HepG2 (cell line): ENCODE measurements around the gene RHOBTB3. TPM values are rescaled to one million over a fixed set of nuclear protein-coding genes. Genes with fewer than 3 reads are reported as not detected.

Experiments
- FOXP1 ChIP-seq, 2 experiments: fragments of 450-650 bp in 1 of 2; IDR thresholded peaks; 2 replicates each; pipeline ENCODE4 v1.6.1; 2017 to 2018; ENCODE audit warnings: antibody characterized with exemption in 1 of 2
- MBNL3 ChIP-seq: fragments of 250-450 bp; sonication (Bioruptor Pico); conservative IDR thresholded peaks from 2 replicates; pipeline ENCODE4 v1.8.0; 2022; ENCODE audit warnings: mild to moderate bottlenecking, inconsistent platforms
- MED13 ChIP-seq: sonication (generic); formaldehyde crosslinking; IDR thresholded peaks from 2 replicates; pipeline ENCODE4 v1.5.0; 2020; ENCODE audit warnings: missing genetic modification reagents
- MED8 ChIP-seq: sonication (generic); formaldehyde crosslinking; IDR thresholded peaks from 2 replicates; pipeline ENCODE4 v1.8.1; 2023; ENCODE audit warnings: mild to moderate bottlenecking, missing genetic modification reagents; ENCODE audit not compliant: insufficient replicate concordance
- NFAT5 ChIP-seq: sonication (generic); formaldehyde crosslinking; IDR thresholded peaks from 2 replicates; pipeline ENCODE4 v1.4.0; 2020; ENCODE audit warnings: missing genetic modification reagents
- TEAD2 ChIP-seq: sonication (generic); formaldehyde crosslinking; IDR thresholded peaks from 2 replicates; pipeline ENCODE4 v1.9.0; 2021; ENCODE audit warnings: missing genetic modification reagents
- THAP11 ChIP-seq: IDR thresholded peaks from 2 replicates; pipeline ENCODE4 v1.6.1; 2016; ENCODE audit warnings: missing biosample characterization, missing genetic modification reagents
- TP53 ChIP-seq: sonication (generic); formaldehyde crosslinking; conservative IDR thresholded peaks from 2 replicates; pipeline ENCODE4 v1.4.0; 2020; ENCODE audit warnings: missing genetic modification reagents
- ZGPAT ChIP-seq: IDR thresholded peaks from 2 replicates; pipeline ENCODE4 v1.6.1; 2016; ENCODE audit warnings: mild to moderate bottlenecking
- ZNF382 ChIP-seq: sonication (generic); formaldehyde crosslinking; IDR thresholded peaks from 2 replicates; pipeline ENCODE4 v1.5.0; 2020; ENCODE audit warnings: missing genetic modification reagents, mild to moderate bottlenecking, borderline replicate concordance
- ZNF383 ChIP-seq: sonication (generic); formaldehyde crosslinking; IDR thresholded peaks from 2 replicates; pipeline ENCODE4 v1.4.0; 2020; ENCODE audit warnings: missing genetic modification reagents, mild to moderate bottlenecking, borderline replicate concordance
- ZNF414 ChIP-seq: sonication (generic); formaldehyde crosslinking; IDR thresholded peaks from 2 replicates; pipeline ENCODE4 v1.5.0; 2020; ENCODE audit warnings: missing genetic modification reagents
- ZNF547 ChIP-seq: sonication (generic); formaldehyde crosslinking; IDR thresholded peaks from 2 replicates; pipeline ENCODE4 v1.5.1; 2020; ENCODE audit warnings: mild to moderate bottlenecking, missing genetic modification reagents
- ZNF710 ChIP-seq: sonication (generic); formaldehyde crosslinking; IDR thresholded peaks from 2 replicates; pipeline ENCODE4 v1.5.0; 2020; ENCODE audit warnings: mild to moderate bottlenecking, missing genetic modification reagents, borderline replicate concordance
- ZNF766 ChIP-seq: sonication (generic); formaldehyde crosslinking; IDR thresholded peaks from 2 replicates; pipeline ENCODE4 v1.5.0; 2020; ENCODE audit warnings: missing genetic modification reagents, borderline replicate concordance
- ZNF816 ChIP-seq: sonication (generic); formaldehyde crosslinking; IDR thresholded peaks from 2 replicates; pipeline ENCODE4 v1.8.0; 2022; ENCODE audit warnings: missing genetic modification reagents, mild to moderate bottlenecking, borderline replicate concordance
- ZNF883 ChIP-seq: sonication (generic); formaldehyde crosslinking; IDR thresholded peaks from 2 replicates; pipeline ENCODE4 v1.5.1; 2020; ENCODE audit warnings: mild to moderate bottlenecking, missing genetic modification reagents; ENCODE audit errors: not compliant biosample characterization
- polyA plus RNA-seq, 8 experiments: library from polyadenylated mRNA; depleted of rRNA in 3 of 8; stranded (reverse) in 7 of 8; unstranded in 1 of 8; fragments of >200 nt; fragmentation: Illumina TruSeq in 4 of 8; extraction: Trizol in 4 of 8; gene quantifications; 2 replicates each; pipeline versions ENCODE4 v1.2.1 to v1.2.3, GENCODE V29; 2011 to 2016; ENCODE audit warnings: low read depth in 4 of 8, missing spikeins in 1 of 8, mixed read lengths in 1 of 8; ENCODE audit not compliant: insufficient read depth in 1 of 8
- total RNA-seq, 5 experiments: library from RNA; depleted of rRNA; stranded (reverse); fragments of >200 nt; fragmentation: Illumina TruSeq; extraction: Trizol; gene quantifications; 2 replicates each; pipeline ENCODE4 v1.2.3, GENCODE V29; 2016; ENCODE audit warnings: low read depth in 1 of 5

The RHOBTB3 gene
- total and polyA plus RNA-seq, 2 of the 13 experiments (the other 11 are each of a cell fraction or from before 2014, with no cell fraction given) = 31.6 to 35.4 TPM

GRCh38 chr5:95823738-95824609 is 92.8 kb downstream of the RHOBTB3 start (continued):
- TF ChIP-seq ZNF710 (CRISPR knock-in tag) (0 out of 2 replicates have a peak, but pooled peaks have one; percentile 26), FOXP1 (IDR thresholded peaks at IDR 0.05) (no peak), FOXP1 (CRISPR knock-in tag; IDR thresholded peaks at IDR 0.05) (no peak), THAP11 (CRISPR knock-in tag) (0 out of 2 replicates have a peak, but pooled peaks have one; percentile 34), TEAD2 (CRISPR knock-in tag) (no peak), MED13 (no peak), ZNF382 (CRISPR knock-in tag) (no peak), ZGPAT (CRISPR knock-in tag) (peak; percentile 48), MED8 (peak; percentile 14), ZNF547 (CRISPR knock-in tag) (no peak), ZNF383 (no peak), ZNF883 (CRISPR knock-in tag) (no peak), TP53 (CRISPR knock-in tag) (no peak), MBNL3 (CRISPR knock-in tag) (no peak), ZNF816 (CRISPR knock-in tag) (0 out of 2 replicates have a peak, but pooled peaks have one; percentile 40), ZNF766 (CRISPR knock-in tag) (no peak), ZNF414 (CRISPR knock-in tag) (no peak), NFAT5 (no peak)
